Muscle layer of duodenum (tissue), 2 donors: ENCODE results near the gene SIGMAR1.

Experiments
- H3K27ac ChIP-seq: one replicate; pipeline ENCODE4 v1.7.0; 2013; ENCODE audit warnings: mild to moderate bottlenecking, low read length
- H3K27me3 ChIP-seq: one replicate; pipeline ENCODE4 v1.7.0; 2013; ENCODE audit warnings: low read depth, mild to moderate bottlenecking, control low read depth, low read length
- H3K36me3 ChIP-seq, 2 donors: one replicate each; pipeline ENCODE4 v1.7.0; 2013; ENCODE audit warnings: low read length in 2 of 2, control low read depth in 1 of 2, mild to moderate bottlenecking in 1 of 2; ENCODE audit not compliant: insufficient read depth in 2 of 2, control insufficient read depth in 1 of 2
- H3K4me1 ChIP-seq, 2 donors: one replicate each; pipeline ENCODE4 v1.7.0; 2013; ENCODE audit warnings: low read length in 2 of 2, mild to moderate bottlenecking in 2 of 2, control low read depth in 1 of 2, moderate library complexity in 1 of 2; ENCODE audit not compliant: insufficient read depth in 2 of 2, control insufficient read depth in 1 of 2
- H3K4me3 ChIP-seq, 2 donors: one replicate each; pipeline ENCODE4 v1.7.0; 2013; ENCODE audit warnings: low read length in 2 of 2, low read depth in 1 of 2, mild to moderate bottlenecking in 1 of 2
- H3K9me3 ChIP-seq, 2 donors: one replicate each; pipeline ENCODE4 v1.7.0; 2013; ENCODE audit warnings: low read length in 2 of 2, control low read depth in 1 of 2, mild to moderate bottlenecking in 1 of 2; ENCODE audit not compliant: control insufficient read depth in 1 of 2
- donor health status: healthy.

Gene SIGMAR1

DNA sequence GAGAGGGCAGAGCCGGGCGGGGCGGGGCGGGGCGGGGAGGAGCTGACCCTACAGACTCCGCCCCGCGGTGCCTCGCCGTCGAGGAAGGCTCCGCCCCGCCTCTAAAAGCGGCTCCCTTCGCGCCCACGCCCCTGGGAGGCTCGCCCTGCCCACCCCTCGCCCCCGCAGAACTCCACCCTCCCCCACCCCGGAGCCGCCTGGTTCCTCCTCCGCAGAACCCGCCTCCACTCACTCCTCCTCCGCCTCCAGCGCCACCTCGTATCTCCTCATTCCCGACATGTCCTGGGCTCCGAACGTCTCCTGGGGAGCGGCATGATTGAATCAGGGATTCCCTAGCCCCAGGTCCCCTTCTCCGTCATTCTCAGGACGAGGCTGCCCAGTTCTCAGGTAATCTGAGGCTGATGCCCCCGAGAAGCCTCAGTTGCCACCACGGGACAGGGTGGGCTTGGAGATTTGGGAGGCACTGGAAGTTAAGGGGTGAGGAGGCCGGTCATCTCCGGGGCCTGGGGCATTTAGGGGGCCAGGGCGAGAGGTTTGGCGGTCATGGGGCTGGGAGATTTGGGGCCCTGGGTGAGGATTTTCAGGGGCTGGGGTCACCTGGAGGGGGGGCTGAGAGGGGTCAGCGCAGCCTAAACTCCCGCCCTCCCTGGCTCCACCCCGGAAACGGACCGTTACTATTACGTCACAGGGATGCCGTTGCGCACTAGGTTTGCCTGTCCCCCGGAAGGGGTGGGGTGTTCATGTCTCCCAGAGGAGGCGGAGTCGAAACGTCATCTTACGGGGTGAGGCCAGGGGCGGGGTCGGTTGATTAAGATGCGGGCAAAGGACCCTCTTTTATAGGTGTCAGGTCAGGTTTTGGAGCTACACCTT lies 28.0 kb upstream of the SIGMAR1 start:
- H3K27me3 ChIP-seq = no peaks in the 10 kb centered on the region
- H3K36me3 ChIP-seq = peaks cover under 1 to 21% of the 10 kb centered on the region in 2 donors
- H3K9me3 ChIP-seq = no peaks in the 10 kb centered on the region
- H3K4me1 ChIP-seq = peaks cover 5 to 8% of the 10 kb centered on the region in 2 donors
- H3K27ac ChIP-seq = peak overlapping the region; percentile 96
- H3K4me3 ChIP-seq = peak overlapping the region; percentile 76 to 85

DNA sequence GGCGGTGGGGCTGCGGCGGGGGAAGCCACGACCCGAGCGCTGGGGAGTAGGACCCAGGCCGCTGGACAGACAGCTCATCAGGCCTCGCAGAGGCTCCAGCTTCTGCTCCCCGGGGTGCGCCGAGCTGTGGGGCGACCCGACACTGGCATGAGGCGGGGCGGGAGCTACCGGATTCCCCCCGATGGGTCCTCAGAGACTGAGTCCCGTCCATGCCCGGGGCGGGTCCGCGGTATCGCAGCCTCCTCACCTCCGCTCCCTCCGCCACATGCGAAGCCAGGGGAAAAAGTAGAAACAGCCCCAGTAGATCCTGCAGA lies 27.4 kb upstream of the SIGMAR1 start:
- peak overlapping the region; percentile 56 to 76 for H3K4me3 ChIP-seq
- peaks cover 4 to 27% of the 10 kb centered on the region in 2 donors for H3K36me3 ChIP-seq
- H3K27me3 ChIP-seq = no peaks in the 10 kb centered on the region
- H3K27ac ChIP-seq = peak overlapping the region; percentile 85
- H3K4me1 ChIP-seq = peaks cover 5 to 8% of the 10 kb centered on the region in 2 donors
- H3K9me3 ChIP-seq = no peaks in the 10 kb centered on the region

DNA sequence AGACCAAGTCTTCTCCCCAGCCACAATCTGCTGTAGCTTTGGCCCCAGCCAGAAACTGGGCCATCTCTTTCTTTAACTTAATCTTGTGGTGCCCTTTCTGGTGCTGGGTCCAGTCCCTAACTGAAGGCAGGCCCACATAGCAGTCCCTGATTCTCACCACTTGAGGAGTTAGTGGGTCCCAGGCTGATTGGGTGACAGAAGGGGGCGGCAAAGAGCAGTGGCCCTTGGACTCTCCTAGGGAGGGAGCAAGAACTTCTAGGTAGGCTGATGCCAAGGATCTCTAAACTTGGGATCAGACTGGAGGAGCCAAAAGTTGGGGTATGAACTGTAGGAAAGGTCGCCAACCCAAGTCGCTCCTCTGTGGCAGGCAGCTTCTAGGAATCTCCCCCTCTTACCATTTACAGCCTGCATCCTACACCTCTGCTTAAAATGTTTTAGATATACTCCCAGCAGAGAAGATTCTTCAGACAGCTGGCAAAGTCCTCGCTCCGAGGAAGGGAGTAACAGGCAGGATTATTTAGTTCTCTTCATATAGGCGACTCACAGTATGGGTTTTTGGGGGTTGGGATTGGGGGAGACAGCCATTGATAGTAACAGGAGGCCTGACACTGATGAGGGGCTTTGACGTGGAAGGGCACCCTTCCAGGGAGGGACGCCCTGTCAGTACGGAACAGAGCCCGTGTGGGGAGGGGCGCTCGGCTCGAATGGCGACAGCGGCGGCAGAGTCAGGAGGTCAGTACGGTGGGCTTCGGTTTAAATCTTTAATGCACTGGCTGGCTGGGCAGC lies 26.9 kb upstream of the SIGMAR1 start:
- Histone ChIP-seq H3K27ac (peak overlapping the region; percentile 85), H3K36me3 (peaks cover 7 to 32% of the 10 kb centered on the region in 2 donors), H3K4me1 (peaks cover 5 to 8% of the 10 kb centered on the region in 2 donors), H3K4me3 (peak overlapping the region; percentile 56 to 76), H3K9me3 (no peaks in the 10 kb centered on the region), H3K27me3 (no peaks in the 10 kb centered on the region)

DNA sequence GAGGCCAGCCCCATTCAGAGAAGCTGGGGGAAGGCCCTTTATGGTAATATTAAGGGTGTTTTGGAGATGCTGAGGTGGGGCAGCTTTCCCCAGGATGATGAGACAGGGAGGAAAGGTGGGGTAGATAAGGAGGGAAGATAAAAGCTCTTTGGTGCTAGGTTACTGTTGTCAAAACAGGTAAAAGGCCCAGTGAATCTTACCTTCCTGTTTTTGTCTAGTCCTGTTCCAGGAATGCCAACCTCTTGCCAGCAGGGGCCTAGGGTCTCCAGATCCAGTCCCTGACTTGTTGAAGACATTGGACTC lies 25.7 kb upstream of the SIGMAR1 start:
- no peak overlapping the region for H3K27ac ChIP-seq
- H3K4me3 ChIP-seq = no peak overlapping the region

DNA sequence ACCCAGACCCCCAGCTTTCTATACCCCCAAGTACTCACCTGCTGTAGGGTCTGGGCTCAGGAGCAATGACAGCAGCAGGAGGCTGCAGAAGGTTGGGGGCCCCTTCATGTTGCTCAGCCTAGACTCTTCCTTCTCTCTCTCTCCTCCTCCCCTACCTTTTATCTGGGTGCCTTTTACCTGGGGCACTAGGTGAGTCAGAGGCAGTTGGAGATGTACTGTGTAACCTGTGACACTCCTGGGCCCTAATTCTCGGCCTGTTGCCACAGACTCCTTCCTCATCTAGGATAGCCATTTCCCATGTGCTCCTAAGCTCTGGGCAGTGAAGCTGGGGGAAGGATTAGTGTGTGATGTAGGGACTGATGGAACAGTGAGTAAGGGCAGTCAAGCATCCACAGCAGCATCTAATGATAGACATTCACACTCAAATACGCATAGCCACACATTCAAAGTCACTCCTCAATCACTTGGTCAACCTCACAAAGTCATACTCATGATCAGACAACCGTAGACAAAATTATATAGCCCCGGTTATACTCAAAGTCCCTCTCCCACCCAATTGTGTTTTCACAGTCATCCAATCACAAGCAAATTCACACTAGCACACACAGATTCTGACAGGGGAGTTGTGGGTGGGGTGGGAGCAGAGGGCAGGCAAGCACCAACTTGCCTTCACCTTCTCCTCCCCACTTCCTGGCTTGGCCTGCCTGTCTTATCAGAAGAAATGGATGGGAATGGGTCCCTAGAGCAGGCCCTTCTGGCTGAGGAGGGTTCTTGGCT lies 25.1 kb upstream of the SIGMAR1 start, which contains the start of gene CCL27:
Gene CCL27 (minus strand): TSS at position 132 of the 777 bp plus-strand sequence. CDS start 24 bp downstream, at position 108.
- Histone ChIP-seq H3K4me1 (peaks cover 5 to 8% of the 10 kb centered on the region in 2 donors), H3K36me3 (peaks cover 7 to 34% of the 10 kb centered on the region in 2 donors), H3K27ac (no peak within 1 kb of the TSS)

More for the DNA sequence above, 25.7 kb upstream of the SIGMAR1 start:
- H3K9me3 ChIP-seq = no peaks in the 10 kb centered on the region
- H3K27me3 ChIP-seq = no peaks in the 10 kb centered on the region
- peaks cover 7 to 34% of the 10 kb centered on the region in 2 donors for H3K36me3 ChIP-seq
- peaks cover 5 to 8% of the 10 kb centered on the region in 2 donors for H3K4me1 ChIP-seq

DNA sequence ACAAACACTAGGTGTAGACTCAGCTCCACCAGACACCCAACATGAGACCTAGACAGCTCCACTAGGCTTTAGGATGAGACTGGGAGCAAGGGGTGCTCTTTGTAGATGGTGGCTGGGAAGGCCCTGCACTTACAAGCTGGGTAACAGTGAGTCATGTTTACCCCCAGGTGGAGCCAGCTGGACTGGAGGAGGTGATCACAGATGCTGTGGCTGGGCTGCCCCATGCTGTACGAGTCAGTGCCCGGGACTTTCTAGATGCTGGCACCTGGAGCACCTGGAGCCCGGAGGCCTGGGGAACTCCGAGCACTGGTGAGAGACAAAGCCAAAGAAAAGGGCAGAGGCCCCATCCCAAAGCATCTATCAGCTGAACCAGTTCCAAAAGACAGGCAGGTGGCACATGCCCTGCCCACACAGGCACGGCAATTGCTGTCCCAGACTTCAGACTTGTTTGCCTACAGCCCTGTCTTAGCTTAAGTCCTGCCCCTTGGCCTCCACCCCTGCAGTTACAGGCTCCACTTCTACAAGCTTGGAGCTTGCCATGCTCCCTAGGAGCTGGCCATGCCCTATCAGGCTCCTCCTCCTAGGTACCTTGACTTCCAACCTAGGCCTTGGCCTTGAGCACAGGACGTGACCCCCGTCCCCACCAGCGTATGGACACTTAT lies 22.1 kb upstream of the SIGMAR1 start:
- Histone ChIP-seq H3K36me3 (peaks cover 7 to 34% of the 10 kb centered on the region in 2 donors), H3K27me3 (no peaks in the 10 kb centered on the region), H3K4me1 (peaks cover 5 to 13% of the 10 kb centered on the region in 2 donors), H3K27ac (no peak overlapping the region), H3K9me3 (no peaks in the 10 kb centered on the region), H3K4me3 (no peak overlapping the region)

More for the DNA sequence above, 25.1 kb upstream of the SIGMAR1 start, which contains the start of gene CCL27:
- no peak within 1 kb of the TSS for H3K4me3 ChIP-seq
- H3K27me3 ChIP-seq = no peaks in the 10 kb centered on the region
- H3K9me3 ChIP-seq = no peaks in the 10 kb centered on the region

DNA sequence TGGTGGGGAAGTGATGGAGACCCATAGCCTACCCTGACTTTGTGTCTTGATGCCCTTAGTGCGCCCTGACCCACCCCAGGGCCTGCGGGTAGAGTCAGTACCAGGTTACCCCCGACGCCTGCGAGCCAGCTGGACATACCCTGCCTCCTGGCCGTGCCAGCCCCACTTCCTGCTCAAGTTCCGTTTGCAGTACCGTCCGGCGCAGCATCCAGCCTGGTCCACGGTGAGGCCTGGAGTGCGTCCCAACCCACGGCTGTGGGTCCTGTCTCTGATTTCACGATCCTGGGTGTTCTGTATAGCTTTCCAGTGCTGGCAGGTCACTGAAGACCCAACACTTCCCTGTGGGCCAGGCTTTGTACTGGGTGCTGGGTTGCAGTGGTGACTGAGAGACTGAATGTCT lies 20.9 kb upstream of the SIGMAR1 start:
- Histone ChIP-seq H3K9me3 (no peaks in the 10 kb centered on the region), H3K4me1 (peaks cover 2 to 21% of the 10 kb centered on the region in 2 donors), H3K27me3 (no peaks in the 10 kb centered on the region), H3K27ac (no peak overlapping the region), H3K4me3 (no peak overlapping the region), H3K36me3 (peaks cover 7 to 34% of the 10 kb centered on the region in 2 donors)

DNA sequence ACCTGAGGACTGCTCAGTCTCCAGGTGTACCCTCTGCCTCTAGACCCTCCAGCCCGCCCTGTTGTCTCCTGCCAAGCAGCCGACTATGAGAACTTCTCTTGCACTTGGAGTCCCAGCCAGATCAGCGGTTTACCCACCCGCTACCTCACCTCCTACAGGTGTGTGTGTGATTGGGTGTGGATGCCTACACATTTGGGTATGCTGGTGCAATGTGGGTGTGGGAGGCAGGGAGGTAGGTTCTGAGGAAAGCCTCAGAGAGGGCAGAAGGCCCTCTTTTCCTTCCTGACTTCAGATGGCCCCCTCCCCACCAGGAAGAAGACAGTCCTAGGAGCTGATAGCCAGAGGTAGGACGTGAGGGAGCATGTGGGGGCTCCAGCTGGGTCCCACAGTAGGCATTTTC lies 19.4 kb upstream of the SIGMAR1 start:
- no peak overlapping the region for H3K4me3 ChIP-seq
- H3K9me3 ChIP-seq = no peaks in the 10 kb centered on the region
- H3K36me3 ChIP-seq = peaks cover 7 to 26% of the 10 kb centered on the region in 2 donors
- H3K4me1 ChIP-seq = peaks cover 15 to 35% of the 10 kb centered on the region in 2 donors
- H3K27ac ChIP-seq = no peak overlapping the region
- no peaks in the 10 kb centered on the region for H3K27me3 ChIP-seq

DNA sequence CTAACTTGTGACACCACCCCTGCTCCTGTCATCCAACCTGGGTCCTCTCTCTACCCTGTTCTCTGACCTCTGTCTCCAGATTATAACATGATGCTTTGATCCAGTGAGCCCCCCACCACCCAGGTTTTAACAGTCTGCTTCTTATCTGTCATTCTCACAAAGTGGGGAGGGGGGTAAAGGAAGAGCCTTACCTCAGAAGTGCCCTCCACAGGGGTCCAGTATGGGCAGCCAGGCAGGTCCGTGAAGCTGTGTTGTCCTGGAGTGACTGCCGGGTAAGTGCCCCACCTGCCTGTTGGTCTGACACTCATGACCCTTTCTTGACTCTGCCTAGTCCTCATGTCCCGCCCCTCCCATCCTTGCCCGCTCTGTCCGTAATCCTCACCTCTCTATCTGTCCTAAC lies 17.8 kb upstream of the SIGMAR1 start:
- H3K36me3 ChIP-seq = peaks cover 4 to 11% of the 10 kb centered on the region in 2 donors
- peaks cover 24 to 49% of the 10 kb centered on the region in 2 donors for H3K4me1 ChIP-seq
- H3K27ac ChIP-seq = no peak overlapping the region
- no peaks in the 10 kb centered on the region for H3K9me3 ChIP-seq
- H3K27me3 ChIP-seq = no peaks in the 10 kb centered on the region
- H3K4me3 ChIP-seq = no peak overlapping the region

DNA sequence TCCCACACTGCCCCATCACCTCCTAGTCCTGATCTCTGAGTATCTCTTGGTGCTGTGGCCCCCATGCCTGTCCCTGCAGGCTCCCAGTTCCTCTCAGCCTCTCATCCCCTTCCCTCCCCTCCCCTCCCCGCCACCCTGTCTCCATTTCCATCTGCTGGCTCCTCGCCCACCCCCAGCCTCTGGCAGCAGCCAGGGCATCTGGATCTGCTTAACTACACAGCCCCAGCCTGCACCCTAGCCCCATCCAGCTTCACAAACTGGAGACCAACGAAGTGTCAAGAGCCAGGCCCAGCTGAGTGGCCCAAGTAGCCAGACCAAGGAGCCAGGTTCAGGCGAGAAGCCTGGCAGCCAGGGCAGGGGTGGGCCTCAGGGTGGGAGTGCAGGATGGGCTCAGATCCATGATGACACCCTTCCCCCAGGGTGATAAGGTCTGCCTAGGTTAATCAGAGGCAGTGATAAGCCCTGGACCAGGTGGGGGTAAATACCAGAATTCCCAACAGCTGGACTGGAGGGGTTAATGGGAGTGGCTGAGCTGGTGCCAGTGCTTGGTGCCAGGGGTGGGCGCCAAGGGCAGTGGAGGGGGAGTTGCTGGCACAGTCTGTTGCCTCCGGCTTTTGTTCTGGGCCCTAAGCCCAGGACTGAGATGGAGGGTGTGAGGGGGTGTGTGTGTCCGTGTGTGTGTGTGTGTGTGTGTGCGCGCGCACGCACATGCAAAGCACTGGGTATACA lies 16.9 kb upstream of the SIGMAR1 start:
- peaks cover 24 to 49% of the 10 kb centered on the region in 2 donors for H3K4me1 ChIP-seq
- H3K9me3 ChIP-seq = no peaks in the 10 kb centered on the region
- H3K27ac ChIP-seq = no peak overlapping the region
- H3K36me3 ChIP-seq = peaks cover 3 to 7% of the 10 kb centered on the region in 2 donors
- H3K27me3 ChIP-seq = no peaks in the 10 kb centered on the region
- no peak overlapping the region for H3K4me3 ChIP-seq
